GM04503 (cell line): Measurements from ENCODE around the gene LRP6.
"Not testable (repeated sequence)": the region's sequence is repeated elsewhere in the genome, so short reads cannot be mapped to it uniquely, and the experiment has no call there.

Source experiments
- DNase-seq: peaks from one replicate; pipeline ENCODE4 v3.0.0-alpha.2; 2012; ENCODE audit warnings: low read depth

LRP6 gene

GRCh38 chr12:12121061-12121460, 145.8 kb downstream of the LRP6 start:
- DNase-seq, result no peak

DNA sequence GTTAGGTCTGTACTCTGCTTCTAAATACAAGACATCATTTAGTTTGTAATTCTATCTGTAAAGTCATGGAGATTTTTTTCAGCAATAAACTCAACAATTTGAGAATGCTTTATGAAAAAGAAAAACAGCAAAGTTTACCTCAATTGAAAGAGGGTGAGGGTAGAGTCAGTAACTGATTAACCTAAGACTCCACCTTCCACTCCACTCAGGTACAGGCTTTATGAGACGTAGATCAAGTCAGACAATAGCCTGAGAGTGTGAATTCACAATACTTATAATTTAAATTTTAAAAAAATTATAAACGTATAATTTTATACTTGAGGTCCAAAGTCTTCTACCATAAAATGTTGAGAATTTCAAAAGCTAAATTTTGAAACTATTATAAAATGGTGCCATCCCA, 150.2 kb downstream of the LRP6 start:
- DNase-seq, result no peak

DNA sequence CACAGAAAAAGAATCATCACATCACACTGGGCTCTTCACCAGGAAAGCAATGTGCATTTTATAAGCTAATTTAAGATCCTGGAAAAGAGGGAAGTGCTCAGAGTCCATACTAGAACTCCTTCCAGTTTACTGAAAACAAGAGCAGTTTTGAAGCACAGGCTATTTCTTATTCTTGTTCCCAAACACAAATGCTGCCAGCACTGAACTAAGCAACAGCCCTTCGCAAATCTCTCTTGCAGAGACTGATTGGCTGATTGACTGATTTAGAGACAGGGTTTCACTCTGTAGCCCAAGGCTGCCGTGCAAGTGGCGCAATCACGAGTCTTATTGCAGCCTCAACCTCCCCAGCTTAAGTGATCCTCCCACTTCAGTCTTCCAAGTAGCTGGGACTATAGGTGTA, 151.3 kb downstream of the LRP6 start:
- DNase-seq, result no peak

DNA sequence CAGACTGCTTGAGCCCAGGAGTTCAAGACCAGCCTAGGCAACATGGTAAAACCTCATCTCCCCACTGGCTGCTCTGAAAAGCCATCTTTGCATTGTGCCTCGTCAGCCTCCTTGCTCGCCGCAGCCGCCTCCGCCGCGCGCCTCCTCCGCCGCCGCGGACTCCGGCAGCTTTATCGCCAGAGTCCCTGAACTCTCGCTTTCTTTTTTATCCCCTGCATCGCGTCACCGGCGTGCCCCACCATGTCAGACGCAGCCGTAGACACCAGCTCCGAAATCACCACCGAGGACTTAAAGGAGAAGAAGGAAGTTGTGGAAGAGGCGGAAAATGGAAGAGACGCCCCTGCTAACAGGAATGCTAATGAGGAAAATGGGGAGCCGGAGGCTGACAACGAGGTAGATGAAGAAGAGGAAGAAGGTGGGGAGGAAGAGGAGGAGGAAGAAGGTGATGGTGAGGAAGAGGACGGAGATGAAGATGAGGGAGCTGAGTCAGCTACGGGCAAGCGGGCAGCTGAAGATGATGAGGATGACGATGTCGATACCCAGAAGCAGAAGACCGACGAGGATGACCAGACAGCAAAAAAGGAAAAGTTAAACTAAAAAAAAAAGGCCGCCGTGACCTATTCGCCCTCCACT, 155.8 kb downstream of the LRP6 start:
- not testable (repeated sequence) for DNase-seq

DNA sequence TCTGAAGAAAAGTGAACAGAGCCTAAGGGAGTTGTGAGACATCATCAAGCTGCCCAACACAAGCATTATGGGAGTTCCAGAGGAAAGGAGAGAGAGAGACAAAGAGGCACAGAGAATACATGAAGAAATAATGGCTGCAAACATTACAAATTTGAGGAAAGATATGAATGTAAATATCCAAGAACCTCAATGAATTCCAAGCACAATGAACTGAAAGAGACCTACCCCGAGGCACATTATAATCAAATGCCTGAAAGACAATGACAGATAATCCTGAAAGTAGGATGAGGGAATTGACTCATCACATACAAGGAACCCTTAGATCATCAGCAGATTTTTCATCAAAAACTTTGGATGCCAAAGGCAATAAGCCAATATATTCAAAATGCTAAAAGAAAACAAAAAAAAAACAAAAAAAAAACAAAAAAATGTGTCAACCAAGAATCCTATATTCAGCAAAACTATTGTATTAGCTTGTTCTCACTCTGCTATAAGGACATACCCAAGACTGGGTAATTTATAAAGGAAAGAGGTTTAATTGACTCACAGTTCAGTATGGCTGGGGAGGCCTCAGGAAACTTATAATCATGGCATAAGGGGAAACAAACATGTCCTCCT, 158.3 kb downstream of the LRP6 start:
- DNase-seq, result no peak

GRCh38 chr12:12107678-12108077, 159.2 kb downstream of the LRP6 start:
- DNase-seq, result no peak

GRCh38 chr12:12099102-12099501, 167.7 kb downstream of the LRP6 start:
- no peak for DNase-seq

DNA sequence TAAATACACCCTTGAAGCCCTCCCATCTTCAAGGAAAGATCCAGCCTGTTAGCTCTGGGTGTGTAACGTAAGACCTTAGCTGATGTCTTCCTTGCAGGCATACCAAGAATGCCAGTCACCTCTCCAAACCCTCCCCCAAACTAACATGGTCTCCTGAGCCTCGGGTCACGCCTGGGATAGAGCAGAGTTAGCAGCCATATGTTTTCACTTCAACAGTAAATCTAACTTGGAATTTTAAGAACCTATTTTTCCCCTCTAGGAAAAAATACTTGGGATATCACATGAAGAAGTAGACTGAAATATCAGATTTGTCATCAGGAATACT, 168.2 kb downstream of the LRP6 start:
- no peak for DNase-seq

GRCh38 chr12:12097891-12098690, 168.8 kb downstream of the LRP6 start:
- no peak for DNase-seq

GRCh38 chr12:12095021-12095420, 171.8 kb downstream of the LRP6 start:
- DNase-seq, result no peak

- DNase-seq, result no peak
Measured at GRCh38 chr12:12094481-12094880, 172.4 kb downstream of the LRP6 start.

GRCh38 chr12:12091977-12092663, 174.7 kb downstream of the LRP6 start:
- DNase-seq, result no peak

DNA sequence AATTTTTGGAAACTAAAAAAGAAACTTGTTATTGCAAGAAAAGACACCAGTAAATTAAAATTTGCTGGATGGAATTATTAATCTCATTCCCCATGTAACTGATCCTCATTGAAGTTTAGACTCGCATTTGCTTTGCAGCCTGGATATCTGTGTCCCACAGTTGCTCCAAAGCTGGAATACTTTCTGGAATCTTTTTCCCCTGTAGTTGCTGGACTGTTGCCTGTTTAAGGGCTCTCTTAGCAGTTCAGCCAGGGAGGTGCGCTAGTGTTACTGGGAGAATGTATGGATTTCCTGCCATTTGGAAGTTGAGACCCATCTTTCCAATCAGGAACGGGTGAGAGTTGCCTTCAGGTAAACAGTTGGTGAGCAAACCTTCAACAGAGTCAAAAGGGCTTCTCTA, 175.8 kb downstream of the LRP6 start:
- DNase-seq, result no peak

GRCh38 chr12:12088761-12089160, 178.1 kb downstream of the LRP6 start:
- DNase-seq, result no peak

- DNase-seq, result no peak
Measured at GRCh38 chr12:12088147-12088546, 178.7 kb downstream of the LRP6 start.

- DNase-seq, result no peak
Measured at GRCh38 chr12:12087693-12088034, 179.2 kb downstream of the LRP6 start.

- no peak for DNase-seq
Measured at GRCh38 chr12:12086973-12087692, 179.7 kb downstream of the LRP6 start.

- DNase-seq, result no peak
Measured at GRCh38 chr12:12086362-12086761, 180.5 kb downstream of the LRP6 start.

DNA sequence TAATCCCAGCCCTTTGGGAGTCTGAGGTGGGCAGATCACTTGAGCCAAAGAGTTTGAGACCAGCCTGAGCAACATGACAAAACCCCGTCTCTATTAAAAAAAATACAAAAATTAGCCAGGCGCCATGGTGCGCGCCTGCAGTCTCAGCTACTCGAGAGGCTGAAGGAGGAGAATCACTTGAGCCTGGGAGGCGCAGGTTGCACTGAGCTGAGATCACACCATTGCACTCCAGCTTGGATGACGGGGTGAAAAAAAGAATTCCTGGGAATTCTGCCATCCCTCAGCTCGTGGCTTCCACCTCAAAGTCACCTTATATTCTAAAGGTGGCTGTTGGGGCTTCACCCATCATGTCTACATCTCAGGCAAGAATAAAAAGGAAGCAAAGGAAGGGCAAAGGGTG, 183.2 kb downstream of the LRP6 start:
- no peak for DNase-seq

- DNase-seq, result peak; percentile 11
Measured at GRCh38 chr12:12081836-12082497, 184.9 kb downstream of the LRP6 start.

GRCh38 chr12:12079291-12079690, 187.6 kb downstream of the LRP6 start:
- DNase-seq, result peak; percentile 10
